ENCODE measurements around the gene LTBP1.

GRCh38 chr2:32976409-32977063, 29.8 kb downstream of the LTBP1 start:
- TF ChIP-seq CTCF (IDR thresholded peaks at IDR 0.05), result no peak
- TF ChIP-seq POLR2AphosphoS5 (IDR thresholded peaks at IDR 0.05), result no peak
- no peak for TF ChIP-seq EP300 (IDR thresholded peaks at IDR 0.05; ENCODE audit: low read depth)
- TF ChIP-seq POLR2A (IDR thresholded peaks at IDR 0.05), result no peak

Measured in transverse colon (tissue), 4 donors.